Nephron (organoid): ENCODE measurements around the gene FAT1.
A peak's percentile ranks its signal among the peaks of the same experiment; 100 is the strongest.

Experiments used
- H3K27ac Mint-ChIP-seq, 3 experiments: 2 replicates each; pipeline ENCODE4 v1.8.0; 2020; ENCODE audit warnings: mixed read lengths in 3 of 3, mild to moderate bottlenecking in 2 of 3, moderate library complexity in 1 of 3
- H3K27me3 Mint-ChIP-seq: 2 replicates; pipeline ENCODE4 v1.8.0; 2021; ENCODE audit warnings: low read depth, mild to moderate bottlenecking, moderate library complexity, mixed read lengths
- H3K36me3 Mint-ChIP-seq: 2 replicates; pipeline ENCODE4 v1.8.0; 2020; ENCODE audit warnings: low read depth, mixed read lengths
- H3K4me1 Mint-ChIP-seq: 2 replicates; pipeline ENCODE4 v1.8.0; 2020; ENCODE audit warnings: mixed read lengths
- H3K4me3 Mint-ChIP-seq, 3 experiments: 2 replicates each; pipeline ENCODE4 v1.8.0; 2020; ENCODE audit warnings: mild to moderate bottlenecking in 3 of 3, mixed read lengths in 3 of 3, moderate library complexity in 2 of 3
- H3K9me3 Mint-ChIP-seq: 2 replicates; pipeline ENCODE4 v1.8.0; 2020; ENCODE audit warnings: mixed read lengths
- TF ChIP-seq, protein P1 (sequence below), 3 experiments: fragments of 200-600 bp; sonication (generic); IDR thresholded peaks; one replicate each; pipeline ENCODE4 v1.5.0; 2021; ENCODE audit warnings: antibody characterized with exemption in 3 of 3; ENCODE audit not compliant: unreplicated experiment in 3 of 3

FAT1 gene

DNA sequence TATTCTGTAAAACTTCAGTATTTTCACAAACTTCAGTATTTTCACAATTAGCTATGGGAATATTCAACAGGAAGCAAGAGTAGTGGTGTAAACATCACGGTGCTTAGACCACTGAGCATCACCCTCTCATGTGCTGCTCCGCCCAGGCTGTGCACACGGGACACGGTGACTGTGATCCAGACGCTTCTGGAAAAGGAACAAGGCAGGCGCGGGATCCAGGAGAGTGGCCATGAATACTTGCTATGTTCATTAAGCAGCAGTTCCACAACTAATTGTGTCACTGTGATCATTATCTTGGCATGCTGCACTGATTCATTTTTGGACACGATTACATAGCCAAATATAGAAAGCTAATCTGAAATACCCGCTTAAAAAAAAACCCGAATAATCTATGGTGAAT is 19.6 kb upstream of the FAT1 start:
- Mint-ChIP-seq H3K9me3 (no peaks in the 10 kb centered on the region), H3K36me3 (no peaks in the 10 kb centered on the region), H3K4me1 (peaks cover 11% of the 10 kb centered on the region), H3K27me3 (peaks cover 3% of the 10 kb centered on the region), H3K4me3 (no peak overlapping the region), H3K27ac (no peak overlapping the region)
- TF ChIP-seq, protein P1, sequence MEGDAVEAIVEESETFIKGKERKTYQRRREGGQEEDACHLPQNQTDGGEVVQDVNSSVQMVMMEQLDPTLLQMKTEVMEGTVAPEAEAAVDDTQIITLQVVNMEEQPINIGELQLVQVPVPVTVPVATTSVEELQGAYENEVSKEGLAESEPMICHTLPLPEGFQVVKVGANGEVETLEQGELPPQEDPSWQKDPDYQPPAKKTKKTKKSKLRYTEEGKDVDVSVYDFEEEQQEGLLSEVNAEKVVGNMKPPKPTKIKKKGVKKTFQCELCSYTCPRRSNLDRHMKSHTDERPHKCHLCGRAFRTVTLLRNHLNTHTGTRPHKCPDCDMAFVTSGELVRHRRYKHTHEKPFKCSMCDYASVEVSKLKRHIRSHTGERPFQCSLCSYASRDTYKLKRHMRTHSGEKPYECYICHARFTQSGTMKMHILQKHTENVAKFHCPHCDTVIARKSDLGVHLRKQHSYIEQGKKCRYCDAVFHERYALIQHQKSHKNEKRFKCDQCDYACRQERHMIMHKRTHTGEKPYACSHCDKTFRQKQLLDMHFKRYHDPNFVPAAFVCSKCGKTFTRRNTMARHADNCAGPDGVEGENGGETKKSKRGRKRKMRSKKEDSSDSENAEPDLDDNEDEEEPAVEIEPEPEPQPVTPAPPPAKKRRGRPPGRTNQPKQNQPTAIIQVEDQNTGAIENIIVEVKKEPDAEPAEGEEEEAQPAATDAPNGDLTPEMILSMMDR (IDR thresholded peaks at IDR 0.05; ENCODE audit: unreplicated experiment in 3 of 3) = no peak

DNA sequence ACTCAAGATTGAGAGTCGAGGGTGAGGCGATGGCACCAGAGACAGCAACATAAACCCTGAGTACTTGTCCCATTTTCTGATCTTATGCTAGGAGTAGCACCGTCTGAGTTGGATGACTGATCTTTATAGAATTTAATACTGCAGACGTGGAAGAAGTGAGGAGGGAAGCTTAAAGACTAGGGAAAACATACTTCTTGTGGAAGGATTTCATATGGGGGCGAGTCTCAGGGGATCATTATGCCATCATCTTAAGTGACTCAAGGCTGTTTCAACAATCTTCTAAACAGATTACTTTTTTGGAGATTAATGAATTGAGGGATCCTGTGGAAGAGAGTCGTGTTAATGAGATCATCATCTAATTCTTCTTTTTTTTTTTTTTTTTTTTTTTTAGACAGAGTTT is 17.2 kb upstream of the FAT1 start:
- Mint-ChIP-seq H3K27ac (no peak overlapping the region), H3K36me3 (no peaks in the 10 kb centered on the region), H3K4me3 (no peak overlapping the region), H3K27me3 (peaks cover 3% of the 10 kb centered on the region), H3K4me1 (peaks cover 11% of the 10 kb centered on the region), H3K9me3 (no peaks in the 10 kb centered on the region)
- TF ChIP-seq, protein P1 (IDR thresholded peaks at IDR 0.05; ENCODE audit: unreplicated experiment in 3 of 3) = no peak

DNA sequence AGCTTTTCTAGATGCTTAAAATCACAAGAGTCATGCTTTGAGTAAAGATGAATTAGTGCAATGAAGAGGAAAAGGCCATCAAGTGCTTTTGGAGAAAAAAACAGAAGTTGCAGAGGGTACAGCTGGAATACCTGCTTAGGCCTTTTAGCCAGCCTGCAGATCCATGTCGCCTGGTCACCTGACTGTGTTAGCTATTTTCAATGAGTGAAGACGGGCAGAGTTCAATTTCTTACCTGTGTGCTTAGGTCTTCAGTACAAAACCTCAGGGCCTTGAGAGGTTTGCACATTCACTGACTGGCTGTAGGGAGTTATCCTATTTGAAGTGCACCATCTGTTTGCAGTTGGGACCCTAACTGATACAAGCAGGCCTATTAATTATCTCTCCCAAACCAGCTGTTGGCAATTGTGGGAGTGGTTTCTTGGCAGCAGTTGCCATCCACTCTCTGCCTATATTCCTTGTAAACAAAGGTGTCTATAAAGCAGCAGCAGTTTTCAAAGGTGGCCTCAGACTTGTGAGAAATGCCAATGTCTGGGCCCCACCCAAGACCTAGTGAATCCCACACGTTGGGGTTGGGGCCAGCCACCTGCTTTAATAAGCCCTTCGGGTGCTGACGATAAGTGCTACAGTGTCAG is 16.3 kb upstream of the FAT1 start:
- H3K9me3 Mint-ChIP-seq = no peaks in the 10 kb centered on the region
- TF ChIP-seq, protein P1 (IDR thresholded peaks at IDR 0.05; ENCODE audit: unreplicated experiment in 3 of 3) = no peak
- no peak overlapping the region for H3K4me3 Mint-ChIP-seq
- H3K27ac Mint-ChIP-seq = peak overlapping the region in 1 of 3 experiments; percentile 4
- no peaks in the 10 kb centered on the region for H3K36me3 Mint-ChIP-seq
- H3K27me3 Mint-ChIP-seq = no peaks in the 10 kb centered on the region
- H3K4me1 Mint-ChIP-seq = peaks cover 11% of the 10 kb centered on the region

DNA sequence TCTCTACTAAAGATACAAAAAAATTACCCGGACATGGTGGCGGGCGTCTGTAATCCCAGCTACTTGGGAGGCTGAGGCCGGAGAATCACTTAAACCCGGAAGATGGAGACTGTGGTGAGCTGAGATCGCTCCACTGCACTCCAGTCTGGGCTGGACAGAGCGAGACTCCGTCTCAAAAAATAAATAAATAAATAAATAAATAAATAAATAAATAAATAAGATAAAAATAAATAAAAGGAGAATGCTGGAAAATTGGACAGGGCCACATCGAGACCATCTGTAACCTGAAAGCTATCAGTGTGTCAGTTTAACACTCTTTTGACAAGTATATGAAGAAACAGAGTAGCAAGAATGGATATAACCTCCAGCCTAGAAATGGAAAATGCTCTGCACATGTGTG is 15.7 kb upstream of the FAT1 start:
- Mint-ChIP-seq H3K4me1 (peaks cover 12% of the 10 kb centered on the region), H3K9me3 (no peaks in the 10 kb centered on the region), H3K27me3 (no peaks in the 10 kb centered on the region), H3K4me3 (no peak overlapping the region), H3K36me3 (no peaks in the 10 kb centered on the region), H3K27ac (peak overlapping the region in 1 of 3 experiments; percentile 4)
- TF ChIP-seq, protein P1 (IDR thresholded peaks at IDR 0.05; ENCODE audit: unreplicated experiment in 3 of 3) = no peak

DNA sequence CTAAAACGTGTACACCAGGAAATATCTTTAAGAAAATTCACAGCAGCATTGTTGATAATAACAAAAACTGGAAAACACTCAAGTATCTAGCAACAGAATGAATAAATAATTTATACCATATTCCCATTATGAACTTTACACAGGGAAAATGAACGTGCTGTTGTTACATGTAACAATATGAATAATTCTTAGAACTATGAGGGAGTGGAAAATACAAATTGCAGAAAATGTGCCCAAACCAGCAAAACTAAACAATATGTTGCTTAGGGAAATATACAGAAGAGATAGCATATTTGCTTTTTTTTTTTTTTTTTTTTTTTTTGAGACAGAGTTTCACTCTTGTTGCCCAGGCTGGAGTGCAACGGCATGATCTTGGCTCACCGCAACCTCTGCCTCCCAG is 14.8 kb upstream of the FAT1 start:
- Mint-ChIP-seq H3K27me3 (no peaks in the 10 kb centered on the region), H3K4me3 (no peak overlapping the region), H3K36me3 (no peaks in the 10 kb centered on the region), H3K9me3 (no peaks in the 10 kb centered on the region), H3K4me1 (peaks cover 21% of the 10 kb centered on the region), H3K27ac (no peak overlapping the region)
- TF ChIP-seq, protein P1 (IDR thresholded peaks at IDR 0.05; ENCODE audit: unreplicated experiment in 3 of 3) = no peak

DNA sequence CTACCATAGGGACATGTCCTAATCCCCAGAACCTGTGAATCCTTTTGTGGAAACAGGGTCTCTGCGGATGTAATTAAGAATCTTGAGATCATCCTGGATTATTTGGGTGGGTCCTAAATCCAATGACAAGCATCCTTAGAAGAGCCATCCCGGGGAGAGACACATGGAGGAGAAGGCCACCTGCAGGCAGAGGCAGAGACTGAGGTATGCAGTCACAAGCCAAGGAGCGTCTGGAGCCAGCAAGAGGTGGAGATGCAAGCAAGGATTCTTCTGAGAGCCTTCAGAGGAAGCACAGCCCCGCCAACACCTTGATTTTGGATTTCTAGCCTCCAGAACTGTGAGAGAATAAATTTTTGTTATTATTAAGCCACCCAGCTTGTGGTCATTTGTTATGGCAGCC is 13.8 kb upstream of the FAT1 start:
- no peaks in the 10 kb centered on the region for H3K36me3 Mint-ChIP-seq
- TF ChIP-seq, protein P1 (IDR thresholded peaks at IDR 0.05; ENCODE audit: unreplicated experiment in 3 of 3) = no peak
- H3K27me3 Mint-ChIP-seq = no peaks in the 10 kb centered on the region
- H3K4me1 Mint-ChIP-seq = peaks cover 23% of the 10 kb centered on the region
- H3K4me3 Mint-ChIP-seq = no peak overlapping the region
- no peak overlapping the region for H3K27ac Mint-ChIP-seq
- H3K9me3 Mint-ChIP-seq = no peaks in the 10 kb centered on the region
